OCI-LY7 (cell line): ENCODE measurements around the gene ASXL3. TPM values are rescaled to one million over a fixed set of nuclear protein-coding genes. Genes with fewer than 3 reads are reported as not detected.

ENCODE experiments used
- BruUV-seq: library from RNA; stranded (reverse); fragments of 400-500 nt; replicated peaks from 2 replicates; lab custom pipeline; 2021; lab: Mats Ljungman, UMichigan
- CTCF ChIA-PET: fragments of 300-600 bp; sonication (Branson Sonifier 250); formaldehyde crosslinking; loops from one replicate; lab custom pipeline; 2022; ENCODE audit warnings: antibody characterized with exemption; ENCODE audit not compliant: unreplicated experiment; lab: Charles Lee
- POLR2A ChIA-PET: fragments of 300-600 bp; sonication (Branson Sonifier 250); formaldehyde crosslinking; loops from one replicate; lab custom pipeline; 2022; ENCODE audit warnings: antibody characterized with exemption; lab: Charles Lee
- DNase-seq: peaks from one replicate; pipeline ENCODE4 v3.0.0-alpha.2; 2015; ENCODE audit warnings: low spot score
- H2AFZ ChIP-seq: fragments of 200-600 bp; sonication (generic), shearing (Covaris generic); 2 replicates; pipeline ENCODE4 v1.6.1; 2014; ENCODE audit warnings: mild to moderate bottlenecking, antibody characterized with exemption, low read length, moderate library complexity
- H3K27ac ChIP-seq: fragments of 200-600 bp; sonication (generic); 2 replicates; pipeline ENCODE4 v1.5.1; 2014; ENCODE audit warnings: mixed run types, low read depth, mild to moderate bottlenecking, moderate library complexity, low read length, inconsistent platforms; ENCODE audit not compliant: poor library complexity, severe bottlenecking
- H3K36me3 ChIP-seq: fragments of 200-600 bp; sonication (generic); 2 replicates; pipeline ENCODE4 v1.6.1; 2014; ENCODE audit warnings: mild to moderate bottlenecking, antibody characterized with exemption, low read length, moderate library complexity, mixed read lengths; ENCODE audit not compliant: insufficient read depth
- H3K4me1 ChIP-seq: fragments of 200-600 bp; sonication (generic); 2 replicates; pipeline ENCODE4 v1.5.1; 2014; ENCODE audit warnings: mild to moderate bottlenecking, low read length; ENCODE audit not compliant: insufficient read depth, poor library complexity, severe bottlenecking
- H3K4me2 ChIP-seq: fragments of 200-600 bp; sonication (generic); 2 replicates; pipeline ENCODE4 v1.6.1; 2014; ENCODE audit warnings: mild to moderate bottlenecking, low read length
- H3K4me3 ChIP-seq: fragments of 200-600 bp; sonication (generic); 2 replicates; pipeline ENCODE4 v1.5.1; 2014; ENCODE audit warnings: mild to moderate bottlenecking, low read depth, low read length; ENCODE audit not compliant: poor library complexity, severe bottlenecking
- H3K79me2 ChIP-seq: fragments of 200-600 bp; sonication (generic); 2 replicates; pipeline ENCODE4 v1.6.1; 2016; ENCODE audit warnings: low read depth, mild to moderate bottlenecking, low read length, moderate library complexity, mixed read lengths; ENCODE audit not compliant: insufficient read depth
- H3K9me2 ChIP-seq: fragments of 200-600 bp; sonication (generic); 2 replicates; pipeline ENCODE4 v1.6.1; 2016; ENCODE audit warnings: mild to moderate bottlenecking, low read length, mixed read lengths; ENCODE audit not compliant: insufficient read depth
- H3K9me3 ChIP-seq: fragments of 200-600 bp; sonication (generic); 2 replicates; pipeline ENCODE4 v1.6.1; 2014; ENCODE audit warnings: mild to moderate bottlenecking, mixed run types, low read length, mixed read lengths
- H4K20me1 ChIP-seq: fragments of 200-600 bp; sonication (generic); 2 replicates; pipeline ENCODE4 v1.6.1; 2014; ENCODE audit warnings: mild to moderate bottlenecking, antibody characterized with exemption, low read length, moderate library complexity, mixed read lengths; ENCODE audit not compliant: insufficient read depth
- EZH2phosphoT487 ChIP-seq: fragments of 200-600 bp; sonication (generic); IDR thresholded peaks from 2 replicates; pipeline ENCODE4 v1.6.1; 2018; ENCODE audit warnings: low read depth, borderline replicate concordance, mild to moderate bottlenecking, mixed run types, antibody characterized with exemption, low read length, moderate library complexity, mixed read lengths
- intact Hi-C: fragments of 100-400 bp; cut with micrococcal nuclease; formaldehyde crosslinking; loops from one replicate; pipeline ENCODE4 v1.10.0; 2022; ENCODE audit not compliant: unreplicated experiment
- total RNA-seq, 2 experiments: library from RNA; depleted of rRNA in 1 of 2; stranded (reverse); fragments of >200 nt in 1 of 2; shearing (Covaris generic) in 1 of 2; gene quantifications; 2 replicates each; pipeline ENCODE4 v1.2.3, GENCODE V29; 2014 to 2022
- TF ChIP-seq, protein P1 (sequence below): fragments of 200-600 bp; sonication (generic); conservative IDR thresholded peaks from 2 replicates; pipeline ENCODE4 v1.5.1; 2014; ENCODE audit warnings: mild to moderate bottlenecking, antibody characterized with exemption, low read length, moderate library complexity, mixed read lengths

ASXL3 gene
- total RNA-seq, 2 experiments from 2014 or later: 2.6 TPM

DNA sequence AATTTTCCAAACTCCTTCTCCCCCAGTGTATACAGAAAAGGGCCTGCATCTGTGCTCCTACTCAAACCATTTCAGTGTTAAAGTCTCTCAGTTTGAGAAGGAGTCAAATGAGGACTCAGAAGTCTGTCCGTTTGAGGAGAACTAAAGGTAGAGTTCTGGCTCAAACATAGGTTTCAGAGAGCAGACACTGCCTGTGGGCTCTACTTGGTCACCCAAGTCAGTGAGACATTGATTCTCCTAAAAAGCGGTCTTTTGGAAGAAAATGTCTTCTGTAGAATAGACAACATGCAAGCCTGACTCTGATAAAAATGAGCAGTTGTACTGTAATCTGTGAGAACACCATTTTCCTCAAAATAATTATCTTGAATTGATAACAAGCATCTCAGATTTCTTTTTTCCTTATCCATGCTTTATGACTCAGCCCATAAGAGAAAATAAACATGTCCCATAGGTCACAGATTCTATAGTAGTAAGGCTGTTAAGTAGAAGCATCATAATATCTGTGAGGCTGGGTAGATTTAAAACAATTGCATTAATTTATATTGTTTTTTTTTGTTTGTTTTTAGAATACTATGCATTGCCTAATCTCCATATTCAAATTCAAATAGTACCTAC is 82.8 kb downstream of the ASXL3 start:
- CTCF ChIA-PET: no interaction called here

GRCh38 chr18:33664241-33664874 is 86.3 kb downstream of the ASXL3 start:
- no peaks in the 10 kb centered on the region for H3K9me2 ChIP-seq
- POLR2A ChIA-PET: interaction anchor here (0.6 to 0.7 kb wide), 3 partner anchors 64 to 1810 kb away, joined by 3 to 4 read pairs (median 3); no protein-coding TSS in a partner anchor
- no peaks in the 10 kb centered on the region for H4K20me1 ChIP-seq
- H3K4me2 ChIP-seq: no peak overlapping the region
- intact Hi-C loops: no loop called here
- no peak overlapping the region for H3K27ac ChIP-seq
- peaks cover 18% of the 10 kb centered on the region for H3K4me1 ChIP-seq
- BruUV-seq: no TSS peak
- no peak for TF ChIP-seq EZH2phosphoT487
- TF ChIP-seq, protein P1, sequence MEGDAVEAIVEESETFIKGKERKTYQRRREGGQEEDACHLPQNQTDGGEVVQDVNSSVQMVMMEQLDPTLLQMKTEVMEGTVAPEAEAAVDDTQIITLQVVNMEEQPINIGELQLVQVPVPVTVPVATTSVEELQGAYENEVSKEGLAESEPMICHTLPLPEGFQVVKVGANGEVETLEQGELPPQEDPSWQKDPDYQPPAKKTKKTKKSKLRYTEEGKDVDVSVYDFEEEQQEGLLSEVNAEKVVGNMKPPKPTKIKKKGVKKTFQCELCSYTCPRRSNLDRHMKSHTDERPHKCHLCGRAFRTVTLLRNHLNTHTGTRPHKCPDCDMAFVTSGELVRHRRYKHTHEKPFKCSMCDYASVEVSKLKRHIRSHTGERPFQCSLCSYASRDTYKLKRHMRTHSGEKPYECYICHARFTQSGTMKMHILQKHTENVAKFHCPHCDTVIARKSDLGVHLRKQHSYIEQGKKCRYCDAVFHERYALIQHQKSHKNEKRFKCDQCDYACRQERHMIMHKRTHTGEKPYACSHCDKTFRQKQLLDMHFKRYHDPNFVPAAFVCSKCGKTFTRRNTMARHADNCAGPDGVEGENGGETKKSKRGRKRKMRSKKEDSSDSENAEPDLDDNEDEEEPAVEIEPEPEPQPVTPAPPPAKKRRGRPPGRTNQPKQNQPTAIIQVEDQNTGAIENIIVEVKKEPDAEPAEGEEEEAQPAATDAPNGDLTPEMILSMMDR: no peak
- no peak overlapping the region for H3K4me3 ChIP-seq
- H3K9me3 ChIP-seq: no peaks in the 10 kb centered on the region
- no peak overlapping the region for H2AFZ ChIP-seq
- no peak for DNase-seq
- CTCF ChIA-PET: no interaction called here
- no peaks in the 10 kb centered on the region for H3K79me2 ChIP-seq
- H3K36me3 ChIP-seq: no peaks in the 10 kb centered on the region

More for the DNA sequence above, 82.8 kb downstream of the ASXL3 start:
- H3K4me3 ChIP-seq: no peak overlapping the region
- no peaks in the 10 kb centered on the region for H3K9me2 ChIP-seq
- no peaks in the 10 kb centered on the region for H3K79me2 ChIP-seq
- H3K36me3 ChIP-seq: no peaks in the 10 kb centered on the region
- peak overlapping the region; percentile 51 for H3K4me2 ChIP-seq
- no peak for DNase-seq
- intact Hi-C loops: no loop called here
- BruUV-seq: no TSS peak
- peak overlapping the region; percentile 88; the same call in 1 of the 2 replicates for H2AFZ ChIP-seq
- no peaks in the 10 kb centered on the region for H4K20me1 ChIP-seq
- H3K9me3 ChIP-seq: no peaks in the 10 kb centered on the region
- no peak for TF ChIP-seq EZH2phosphoT487
- TF ChIP-seq, protein P1: no peak
- POLR2A ChIA-PET: no interaction called here
- H3K4me1 ChIP-seq: peaks cover 12% of the 10 kb centered on the region
- no peak overlapping the region for H3K27ac ChIP-seq

- DNase-seq: no peak
- no peak overlapping the region for H3K27ac ChIP-seq
- no peaks in the 10 kb centered on the region for H4K20me1 ChIP-seq
- peaks cover 21% of the 10 kb centered on the region for H3K4me1 ChIP-seq
- CTCF ChIA-PET: no interaction called here
- no peaks in the 10 kb centered on the region for H3K9me3 ChIP-seq
- POLR2A ChIA-PET: interaction anchor here (0.6 kb wide), 1 partner anchor 852 kb away, joined by 3 read pairs; no protein-coding TSS in a partner anchor
- H3K79me2 ChIP-seq: no peaks in the 10 kb centered on the region
- H3K4me3 ChIP-seq: no peak overlapping the region
- TF ChIP-seq EZH2phosphoT487: no peak
- TF ChIP-seq, protein P1: no peak
- BruUV-seq: no TSS peak
- no peak overlapping the region for H2AFZ ChIP-seq
- intact Hi-C loops: no loop called here
- H3K36me3 ChIP-seq: no peaks in the 10 kb centered on the region
- H3K4me2 ChIP-seq: no peak overlapping the region
- H3K9me2 ChIP-seq: no peaks in the 10 kb centered on the region
Observed at GRCh38 chr18:33665187-33665586, 87.2 kb downstream of the ASXL3 start.
